Kidney (tissue), 14 donors: Measurements from ENCODE around the gene TMEM229B. TPM values are rescaled to one million over a fixed set of nuclear protein-coding genes. Genes with fewer than 3 reads are reported as not detected.

Source experiments
- DNase-seq, 5 donors: peaks; one replicate each; pipeline ENCODE4 v3.0.0-alpha.2; 2013 to 2020
- FAIRE-seq: peaks from 2 replicates; lab custom pipeline; 2012; peaks lifted over from hg19 to GRCh38; lab: Jason Lieb, UNC
- H3K27ac ChIP-seq, 2 donors: one replicate each; pipeline ENCODE4 v1.7.0; 2013; ENCODE audit warnings: low read depth in 2 of 2, low read length in 2 of 2, inconsistent platforms in 1 of 2
- H3K27me3 ChIP-seq: one replicate; pipeline ENCODE4 v1.7.1; 2013; ENCODE audit warnings: low read length, inconsistent platforms; ENCODE audit not compliant: control insufficient read depth, insufficient read depth
- H3K36me3 ChIP-seq, 3 donors: one replicate each; pipeline versions ENCODE4 v1.7.0 to v1.7.1; 2013; ENCODE audit warnings: low read length in 3 of 3, control low read depth in 1 of 3, inconsistent platforms in 1 of 3; ENCODE audit not compliant: insufficient read depth in 3 of 3, control insufficient read depth in 2 of 3
- H3K4me1 ChIP-seq, 3 donors: one replicate each; pipeline versions ENCODE4 v1.7.0 to v1.7.1; 2013; ENCODE audit warnings: low read length in 3 of 3, inconsistent platforms in 1 of 3, low read depth in 1 of 3; ENCODE audit not compliant: control insufficient read depth in 2 of 3, insufficient read depth in 2 of 3
- H3K4me3 ChIP-seq, 3 donors: one replicate each; pipeline versions ENCODE4 v1.7.0 to v1.8.1; 2013; ENCODE audit warnings: low read length in 3 of 3, control low read depth in 1 of 3, inconsistent platforms in 1 of 3
- H3K9ac ChIP-seq, 3 donors: one replicate each; pipeline versions ENCODE4 v1.7.0 to v1.7.1; 2013; ENCODE audit warnings: low read length in 3 of 3, control low read depth in 1 of 3, inconsistent platforms in 1 of 3
- H3K9me3 ChIP-seq, 3 donors: one replicate each; pipeline versions ENCODE4 v1.7.0 to v1.7.1; 2013; ENCODE audit warnings: low read length in 3 of 3, control low read depth in 1 of 3, inconsistent platforms in 1 of 3; ENCODE audit not compliant: control insufficient read depth in 2 of 3, insufficient read depth in 1 of 3
- intact Hi-C: fragments of 100-400 bp; cut with DNase I; formaldehyde crosslinking; loops from one replicate; pipeline ENCODE4 v1.11.1; 2022
- polyA plus RNA-seq: library from polyadenylated mRNA; stranded (reverse); fragments of 350-450 nt; fragmentation: Illumina TruSeq; extraction: RNeasy Lipid Tissue Mini Kit (QIAGEN cat#74804); gene quantifications from one replicate; pipeline ENCODE4 v1.2.3, GENCODE V29; 2014; ENCODE audit warnings: low read depth, low replicate concordance; ENCODE audit not compliant: insufficient read depth
- total RNA-seq: library from RNA; stranded (reverse); fragmentation: NEBNext Ultra II Directional; extraction: Animal tissue kit (Norgen Biotek cat#: 25700); gene quantifications from one replicate; pipeline ENCODE4 v1.2.1, GENCODE V29; 2021
- TF ChIP-seq, protein P1 (sequence below): IDR thresholded peaks from 3 replicates; pipeline ENCODE4 v1.5.1; 2012; ENCODE audit warnings: mild to moderate bottlenecking, moderate library complexity, borderline replicate concordance; ENCODE audit not compliant: insufficient read depth; ENCODE audit errors: extremely low read depth
- donor health status: control.
- donor health status: control.
- donor health status: control.
- donor health status: control.
- donor health status: control.
- donor health status: DM: yes; HTN: yes; CAD: no.
- donor health status: Normal renal cell carcinoma (clear cell type).

TMEM229B gene
- total and polyA plus RNA-seq, 2 donors from 2014 or later, result 3.1 to 7.8 TPM

DNA sequence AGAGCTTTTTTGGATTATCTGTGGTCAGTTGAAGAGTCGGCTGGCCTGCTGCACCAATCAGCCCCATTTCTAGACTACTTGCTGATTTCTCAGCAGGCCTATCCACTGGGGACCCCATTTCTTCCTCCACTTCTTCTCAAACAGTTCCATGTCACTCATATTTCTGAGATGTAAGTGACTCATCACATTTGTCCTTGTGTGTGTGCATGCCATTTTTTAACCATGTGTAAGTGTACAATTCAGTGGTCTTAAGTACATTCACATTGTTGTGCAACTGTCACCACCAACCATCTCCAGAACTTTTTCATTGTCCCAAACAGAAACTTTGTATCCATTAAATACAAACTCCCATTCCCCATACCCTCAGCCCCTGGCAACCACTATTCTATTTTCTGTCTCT, 14.2 kb downstream of the TMEM229B start:
- FAIRE-seq, result no peak
- H3K4me3 ChIP-seq, result no peak overlapping the region
- H3K36me3 ChIP-seq, result no peaks in the 10 kb centered on the region
- no peak for DNase-seq
- no peaks in the 10 kb centered on the region for H3K4me1 ChIP-seq
- intact Hi-C loops, result no loop called here
- no peaks in the 10 kb centered on the region for H3K27me3 ChIP-seq
- H3K27ac ChIP-seq, result no peak overlapping the region
- H3K9ac ChIP-seq, result no peak overlapping the region
- TF ChIP-seq, protein P1, sequence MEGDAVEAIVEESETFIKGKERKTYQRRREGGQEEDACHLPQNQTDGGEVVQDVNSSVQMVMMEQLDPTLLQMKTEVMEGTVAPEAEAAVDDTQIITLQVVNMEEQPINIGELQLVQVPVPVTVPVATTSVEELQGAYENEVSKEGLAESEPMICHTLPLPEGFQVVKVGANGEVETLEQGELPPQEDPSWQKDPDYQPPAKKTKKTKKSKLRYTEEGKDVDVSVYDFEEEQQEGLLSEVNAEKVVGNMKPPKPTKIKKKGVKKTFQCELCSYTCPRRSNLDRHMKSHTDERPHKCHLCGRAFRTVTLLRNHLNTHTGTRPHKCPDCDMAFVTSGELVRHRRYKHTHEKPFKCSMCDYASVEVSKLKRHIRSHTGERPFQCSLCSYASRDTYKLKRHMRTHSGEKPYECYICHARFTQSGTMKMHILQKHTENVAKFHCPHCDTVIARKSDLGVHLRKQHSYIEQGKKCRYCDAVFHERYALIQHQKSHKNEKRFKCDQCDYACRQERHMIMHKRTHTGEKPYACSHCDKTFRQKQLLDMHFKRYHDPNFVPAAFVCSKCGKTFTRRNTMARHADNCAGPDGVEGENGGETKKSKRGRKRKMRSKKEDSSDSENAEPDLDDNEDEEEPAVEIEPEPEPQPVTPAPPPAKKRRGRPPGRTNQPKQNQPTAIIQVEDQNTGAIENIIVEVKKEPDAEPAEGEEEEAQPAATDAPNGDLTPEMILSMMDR, result no peak
- no peaks in the 10 kb centered on the region for H3K9me3 ChIP-seq

DNA sequence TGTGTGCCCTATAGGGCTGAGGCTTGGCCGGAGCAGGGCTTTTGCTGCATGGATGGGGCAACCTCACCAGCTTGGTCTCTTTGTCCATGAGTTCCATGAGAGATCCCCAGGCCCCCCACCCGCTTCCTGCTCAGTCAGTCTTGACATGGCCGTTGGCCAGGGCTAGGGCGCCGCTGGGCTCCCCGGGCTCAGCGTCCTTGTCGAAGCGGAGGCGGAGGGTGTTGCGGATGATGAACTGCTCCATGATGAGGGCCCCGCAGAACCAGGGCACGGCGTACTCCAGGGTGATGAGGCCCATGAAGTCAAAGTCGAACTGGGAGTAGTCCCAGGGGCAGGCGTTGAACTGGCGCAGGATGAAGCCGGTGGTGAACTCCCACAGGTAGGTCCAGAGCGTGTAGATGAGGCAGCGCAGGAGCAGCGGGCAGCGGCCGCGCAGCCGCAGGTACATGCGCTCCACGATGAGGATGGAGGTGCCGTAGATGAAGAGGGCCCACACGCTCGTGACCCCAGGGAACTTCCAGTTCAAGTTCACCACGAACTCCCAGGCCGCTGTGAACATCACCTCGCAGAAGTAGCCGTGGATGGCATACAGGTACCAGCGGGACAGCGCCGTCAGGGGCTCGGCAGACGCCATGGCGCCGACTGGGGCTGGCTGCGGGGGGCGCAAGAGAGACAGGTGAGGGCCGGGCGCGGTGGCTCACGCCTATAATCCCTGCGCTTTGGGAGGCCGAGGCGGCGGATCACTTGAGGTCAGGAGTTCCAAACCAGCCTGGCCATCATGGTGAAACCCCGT, 15.0 kb downstream of the TMEM229B start:
- H3K4me3 ChIP-seq, result no peak overlapping the region
- H3K9me3 ChIP-seq, result no peaks in the 10 kb centered on the region
- H3K9ac ChIP-seq, result no peak overlapping the region
- intact Hi-C loops, result no loop called here
- H3K36me3 ChIP-seq, result no peaks in the 10 kb centered on the region
- H3K27me3 ChIP-seq, result no peaks in the 10 kb centered on the region
- FAIRE-seq (no peak), DNase-seq (peak in 1 of 5 donors; percentile 65)
- TF ChIP-seq, protein P1, result no peak
- H3K4me1 ChIP-seq, result no peaks in the 10 kb centered on the region
- H3K27ac ChIP-seq, result no peak overlapping the region

DNA sequence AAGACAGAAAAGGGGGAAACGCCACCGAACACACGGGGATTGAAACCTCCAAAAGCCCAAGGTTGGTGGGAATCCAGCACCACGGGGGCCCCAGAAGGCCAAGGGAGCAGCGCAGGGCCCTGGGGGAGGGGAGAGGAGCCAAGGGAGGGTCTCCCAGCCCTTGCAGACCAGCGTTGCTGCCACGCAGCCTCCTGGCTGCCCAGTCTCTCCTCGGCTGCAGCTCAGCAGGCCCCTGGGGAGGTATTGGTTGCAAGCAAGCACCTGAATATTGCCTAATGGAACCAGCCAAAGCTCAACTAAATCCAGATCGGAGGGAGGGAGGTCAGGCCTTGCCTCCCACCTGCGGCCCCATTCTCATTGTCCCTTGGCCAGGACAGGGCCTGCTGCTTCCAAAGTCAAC, 15.8 kb downstream of the TMEM229B start:
- Histone ChIP-seq H3K27me3 (no peaks in the 10 kb centered on the region), H3K4me1 (no peaks in the 10 kb centered on the region), H3K4me3 (no peak overlapping the region), H3K9ac (no peak overlapping the region), H3K9me3 (no peaks in the 10 kb centered on the region), H3K27ac (no peak overlapping the region), H3K36me3 (no peaks in the 10 kb centered on the region)
- TF ChIP-seq, protein P1, result no peak
- intact Hi-C loops, result no loop called here
- FAIRE-seq (no peak), DNase-seq (no peak)
